Progenitor cell of endocrine pancreas (in vitro differentiated cells): ENCODE data around the gene MRAS. TPM values are rescaled to one million over a fixed set of nuclear protein-coding genes. Genes with fewer than 3 reads are reported as not detected.

Experiments used
- total RNA-seq: library from RNA; stranded (reverse); gene quantifications from 2 replicates; pipeline ENCODE4 v1.2.1, GENCODE V29; 2021

Gene MRAS
- total RNA-seq, 1 donor from 2014 or later = 27.7 TPM

Other genes starting within 250 kb of the MRAS start
- gene DZIP1L, start 233.0 kb upstream of the MRAS start, total RNA-seq = 81.9 and 85.7 TPM in 2 replicates
- 3.1 and 3.4 TPM in 2 replicates for gene A4GNT, start 216.2 kb upstream of the MRAS start, total RNA-seq
- 31.8 and 34.2 TPM in 2 replicates for gene DBR1, start 173.7 kb upstream of the MRAS start, total RNA-seq
- gene ARMC8, start 161.3 kb upstream of the MRAS start, total RNA-seq = 57.4 and 71.3 TPM in 2 replicates
- gene NME9, start 18.7 kb upstream of the MRAS start, total RNA-seq = 2.3 and 2.4 TPM in 2 replicates
- 1.8 and 3.5 TPM in 2 replicates for gene ESYT3, start 86.0 kb downstream of the MRAS start, total RNA-seq
- gene CEP70, start 245.7 kb downstream of the MRAS start, total RNA-seq = 55.7 and 61.9 TPM in 2 replicates